Osteoblast (primary cell): Measurements from ENCODE around the gene ACP3. TPM values are rescaled to one million over a fixed set of nuclear protein-coding genes. Genes with fewer than 3 reads are reported as not detected.
"Not testable (repeated sequence)": the region's sequence is repeated elsewhere in the genome, so short reads cannot be mapped to it uniquely, and the experiment has no call there.

Source experiments
- DNase-seq: peaks from one replicate; pipeline ENCODE4 v3.0.0; 2011; ENCODE audit warnings: low spot score, mixed read lengths; ENCODE audit not compliant: insufficient read length; ENCODE audit errors: missing footprints
- H2AFZ ChIP-seq: 2 replicates; pipeline ENCODE4 v1.6.0; 2011; ENCODE audit warnings: mild to moderate bottlenecking, low read length
- H3K27ac ChIP-seq: 2 replicates; pipeline ENCODE4 v1.5.1; 2011; ENCODE audit warnings: mild to moderate bottlenecking, low read depth, low read length, moderate library complexity
- H3K27me3 ChIP-seq: 2 replicates; pipeline ENCODE4 v1.6.0; 2012; ENCODE audit warnings: mild to moderate bottlenecking, control low read depth, inconsistent platforms, low read length, moderate library complexity; ENCODE audit not compliant: insufficient read depth
- H3K36me3 ChIP-seq: 2 replicates; pipeline ENCODE4 v1.5.1; 2011; ENCODE audit warnings: mild to moderate bottlenecking, low read length, control low read depth, moderate library complexity; ENCODE audit not compliant: insufficient read depth
- H3K4me1 ChIP-seq: 2 replicates; pipeline ENCODE4 v1.5.1; 2011; ENCODE audit warnings: mild to moderate bottlenecking, low read length, control low read depth, moderate library complexity; ENCODE audit not compliant: insufficient read depth
- H3K4me2 ChIP-seq: 2 replicates; pipeline ENCODE4 v1.6.0; 2011; ENCODE audit warnings: mild to moderate bottlenecking, low read length; ENCODE audit not compliant: insufficient read depth
- H3K4me3 ChIP-seq: fragments of 200-600 bp; sonication (generic); 3 replicates; pipeline ENCODE4 v1.5.1; 2012; ENCODE audit warnings: mild to moderate bottlenecking, low read length, inconsistent platforms; ENCODE audit not compliant: insufficient read depth
- H3K79me2 ChIP-seq: 2 replicates; pipeline ENCODE4 v1.6.0; 2012; ENCODE audit warnings: mild to moderate bottlenecking, low read length, control low read depth, inconsistent platforms; ENCODE audit not compliant: insufficient read depth
- H3K9me3 ChIP-seq: 2 replicates; pipeline ENCODE4 v1.5.1; 2011; ENCODE audit warnings: low read depth, low read length, control low read depth
- H4K20me1 ChIP-seq: 2 replicates; pipeline ENCODE4 v1.6.0; 2012; ENCODE audit warnings: mild to moderate bottlenecking, low read length, control low read depth; ENCODE audit not compliant: insufficient read depth
- CTCF ChIP-seq: IDR thresholded peaks from 2 replicates; pipeline ENCODE4 v1.5.1; 2011; ENCODE audit warnings: mild to moderate bottlenecking, low read depth, low read length, moderate library complexity; ENCODE audit errors: extremely low read depth
- total RNA-seq: library from RNA; depleted of rRNA; stranded (reverse); fragments of >200 nt; gene quantifications from 2 replicates; pipeline ENCODE4 v1.2.3, GENCODE V29; 2012

Gene ACP3
- total RNA-seq, 1 donor = under 0.01 TPM

- not testable (repeated sequence) for H3K4me3 ChIP-seq
These were observed 7.2 kb upstream of the ACP3 start for GRCh38 chr3:132310057-132310456.

GRCh38 chr3:132311316-132311715 is 5.9 kb upstream of the ACP3 start:
- no peak overlapping the region for H3K4me2 ChIP-seq
- no peaks in the 10 kb centered on the region for H3K36me3 ChIP-seq
- no peaks in the 10 kb centered on the region for H3K27me3 ChIP-seq
- H3K27ac ChIP-seq = no peak overlapping the region
- TF ChIP-seq CTCF = no peak
- H3K9me3 ChIP-seq = no peaks in the 10 kb centered on the region
- DNase-seq = no peak
- H3K4me3 ChIP-seq = no peak overlapping the region
- no peaks in the 10 kb centered on the region for H3K79me2 ChIP-seq
- no peaks in the 10 kb centered on the region for H4K20me1 ChIP-seq
- no peak overlapping the region for H2AFZ ChIP-seq
- no peaks in the 10 kb centered on the region for H3K4me1 ChIP-seq

More at GRCh38 chr3:132310057-132310456, 7.2 kb upstream of the ACP3 start:
- H3K9me3 ChIP-seq, H3K27me3 ChIP-seq, H4K20me1 ChIP-seq, H3K27ac ChIP-seq, H3K4me1 ChIP-seq, H3K4me2 ChIP-seq, H2AFZ ChIP-seq, DNase-seq, H3K36me3 ChIP-seq, H3K79me2 ChIP-seq: not testable (repeated sequence)

GRCh38 chr3:132311841-132312240 is 5.4 kb upstream of the ACP3 start:
- DNase-seq = no peak
- Histone ChIP-seq H3K4me1 (peaks cover under 1% of the 10 kb centered on the region), H3K4me3 (no peak overlapping the region), H3K9me3 (no peaks in the 10 kb centered on the region), H2AFZ (no peak overlapping the region), H3K27me3 (no peaks in the 10 kb centered on the region), H3K27ac (no peak overlapping the region), H3K79me2 (no peaks in the 10 kb centered on the region), H3K4me2 (no peak overlapping the region), H3K36me3 (no peaks in the 10 kb centered on the region), H4K20me1 (no peaks in the 10 kb centered on the region)
- TF ChIP-seq CTCF = no peak

DNA sequence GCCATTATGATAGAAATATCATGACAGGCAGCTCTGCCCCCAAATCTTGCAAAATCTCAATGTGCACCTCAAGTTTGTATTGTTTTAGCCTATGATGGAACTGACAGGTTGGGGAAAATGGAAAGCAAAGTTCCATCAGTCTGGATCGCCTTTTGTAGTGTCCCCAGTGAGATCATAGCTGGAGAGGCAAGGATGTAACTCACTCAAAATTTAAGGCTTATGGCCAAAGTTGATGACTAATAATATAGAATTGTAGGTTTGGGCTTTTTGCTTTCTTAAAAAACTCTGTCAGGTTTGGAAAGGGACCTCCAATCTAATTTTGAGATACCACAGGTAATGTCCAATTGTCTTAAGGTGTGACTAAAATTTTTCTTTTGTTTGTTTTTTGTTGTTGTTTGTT is 1.4 kb upstream of the ACP3 start:
- no peak for DNase-seq
- H3K79me2 ChIP-seq = no peaks in the 10 kb centered on the region

More for the DNA sequence above, 1.4 kb upstream of the ACP3 start:
- H3K9me3 ChIP-seq = no peaks in the 10 kb centered on the region
- no peak overlapping the region for H2AFZ ChIP-seq
- no peak overlapping the region for H3K4me3 ChIP-seq
- H3K4me1 ChIP-seq = peaks cover 17% of the 10 kb centered on the region
- H3K27ac ChIP-seq = no peak overlapping the region
- H3K36me3 ChIP-seq = no peaks in the 10 kb centered on the region
- TF ChIP-seq CTCF = no peak
- H3K27me3 ChIP-seq = peaks cover 6% of the 10 kb centered on the region
- H3K4me2 ChIP-seq = no peak overlapping the region
- H4K20me1 ChIP-seq = no peaks in the 10 kb centered on the region
